HG02970 (cell line): ENCODE data around the gene ANO8.
"Not testable (repeated sequence)": the region's sequence is repeated elsewhere in the genome, so short reads cannot be mapped to it uniquely, and the experiment has no call there.

Experiments used
- ATAC-seq: cut with Tn5 transposase; IDR thresholded peaks from one replicate; pipeline ENCODE4 v1.9.1; 2021; ENCODE audit warnings: mild to moderate bottlenecking, moderate library complexity, moderate number of reproducible peaks; ENCODE audit not compliant: unreplicated experiment, low FRiP score

ANO8 gene

GRCh38 chr19:17334414-17335409 is at the start of gene ANO8:
TSS of gene ANO8 (minus strand) at chr19:17334855. CDS start at chr19:17334670, 185 bp downstream.
- peak; percentile 43 for ATAC-seq

DNA sequence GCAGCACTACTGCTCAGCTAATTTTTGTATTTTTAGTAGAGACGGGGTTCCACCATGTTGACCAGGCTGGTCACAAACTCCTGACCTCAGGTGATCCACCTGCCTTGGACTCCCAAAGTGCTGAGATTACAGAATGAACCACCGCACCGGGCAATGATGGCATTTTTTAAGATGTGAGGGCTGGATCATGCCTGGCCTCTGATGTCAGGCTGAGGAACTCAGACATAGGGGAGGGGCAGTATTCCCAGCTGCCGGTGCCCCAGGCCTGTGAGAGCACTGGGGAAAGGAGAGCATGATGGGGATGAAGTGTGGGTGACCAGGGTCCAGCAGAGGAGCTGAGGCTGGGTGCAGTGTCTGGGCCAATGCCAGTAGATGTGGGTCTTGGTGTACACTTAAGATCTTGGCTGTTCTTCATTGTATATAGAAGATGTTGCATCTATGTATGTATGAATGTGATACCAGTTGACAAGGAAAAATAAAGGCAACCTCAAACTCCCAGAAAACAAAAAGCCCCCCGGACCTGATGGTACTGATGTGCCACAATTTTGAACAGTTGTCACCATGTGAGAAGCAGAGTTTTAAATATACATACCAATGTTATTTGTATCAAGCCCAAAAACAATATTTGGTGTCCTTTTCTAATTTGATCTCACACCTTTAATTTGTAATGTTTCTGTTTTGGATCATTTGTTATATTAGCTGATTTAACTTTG is 45.9 kb upstream of the ANO8 start:
- ATAC-seq = no peak

- ATAC-seq = no peak
These were observed 44.6 kb upstream of the ANO8 start for GRCh38 chr19:17379221-17379631.

- ATAC-seq = no peak
These were observed 43.6 kb upstream of the ANO8 start for GRCh38 chr19:17378271-17378670.

- ATAC-seq = no peak
These were observed 42.4 kb upstream of the ANO8 start, which contains the start of gene PLVAP for GRCh38 chr19:17376935-17377600. TSS of gene PLVAP (minus strand) at chr19:17377342. CDS start at chr19:17377288, 54 bp downstream.

GRCh38 chr19:17370026-17370587 is 35.5 kb upstream of the ANO8 start:
- no peak for ATAC-seq

GRCh38 chr19:17365361-17365760 is 30.7 kb upstream of the ANO8 start:
- ATAC-seq = no peak

DNA sequence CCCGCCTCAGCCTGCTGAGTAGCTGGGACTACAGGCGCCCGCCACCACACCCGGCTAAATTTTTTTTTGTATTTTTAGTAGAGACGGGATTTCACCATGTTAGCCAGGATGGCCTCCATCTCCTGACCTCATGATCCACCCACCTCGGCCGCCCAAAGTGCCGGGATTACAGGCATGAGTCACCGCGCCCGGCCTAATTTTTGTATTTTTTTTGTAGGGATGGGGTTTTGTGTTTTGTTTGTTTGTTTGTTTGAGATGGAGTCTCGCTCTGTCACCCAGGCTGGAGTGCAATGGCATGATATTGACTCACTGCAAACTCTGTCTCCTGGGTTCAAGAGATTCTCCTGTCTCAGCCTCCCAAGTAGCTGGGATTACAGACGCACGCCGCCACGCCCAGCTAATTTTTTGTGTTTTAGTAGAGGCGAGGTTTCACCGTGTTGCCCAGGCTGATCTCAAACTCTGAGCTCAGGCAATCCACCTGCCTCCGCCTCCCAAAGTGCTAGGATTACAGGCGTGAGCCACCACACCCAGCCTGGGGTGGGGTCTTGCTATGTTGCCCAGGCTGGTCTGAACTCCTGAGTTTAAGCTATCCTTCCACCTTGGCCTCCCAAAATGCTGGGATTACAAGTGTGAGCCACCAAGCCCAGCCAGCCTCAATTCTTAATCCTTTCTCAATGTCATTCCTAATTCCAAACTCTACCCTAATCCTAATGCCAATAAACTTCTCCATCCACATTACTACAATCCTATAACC is 29.4 kb upstream of the ANO8 start:
- ATAC-seq = not testable (repeated sequence)

- no peak for ATAC-seq
These were observed 25.5 kb upstream of the ANO8 start for GRCh38 chr19:17359905-17360800.

GRCh38 chr19:17358395-17358794 is 23.7 kb upstream of the ANO8 start:
- no peak for ATAC-seq

- no peak for ATAC-seq
These were observed 23.1 kb upstream of the ANO8 start for GRCh38 chr19:17357724-17358123.

DNA sequence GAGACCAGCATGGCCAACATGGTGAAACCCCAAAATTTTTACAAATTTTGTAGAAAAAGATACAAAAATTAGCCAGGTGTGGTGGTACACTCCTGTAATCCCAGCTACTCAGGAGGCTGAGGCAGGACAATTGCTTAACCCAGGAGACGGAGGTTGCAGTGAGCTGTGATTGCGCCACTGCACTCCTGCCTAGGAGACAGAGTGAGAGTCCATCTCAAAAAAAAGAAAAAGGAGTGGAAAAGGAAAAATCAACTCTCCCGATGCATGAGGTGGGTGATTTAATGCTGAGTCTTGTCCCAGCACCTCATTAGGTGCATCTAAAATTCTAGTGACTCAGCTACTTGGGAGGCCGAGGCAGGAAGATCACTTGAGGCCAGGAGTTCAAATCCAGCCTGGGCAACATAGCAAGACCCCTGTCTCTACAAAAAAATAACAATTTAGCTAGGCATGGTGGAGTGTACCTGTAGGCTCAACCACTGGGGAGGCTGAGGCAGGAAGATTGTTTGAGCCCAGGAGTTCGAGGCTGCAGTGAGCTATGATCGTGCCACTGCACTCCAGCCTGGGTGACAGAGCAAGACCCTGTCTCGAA is 22.5 kb upstream of the ANO8 start:
- ATAC-seq = no peak

DNA sequence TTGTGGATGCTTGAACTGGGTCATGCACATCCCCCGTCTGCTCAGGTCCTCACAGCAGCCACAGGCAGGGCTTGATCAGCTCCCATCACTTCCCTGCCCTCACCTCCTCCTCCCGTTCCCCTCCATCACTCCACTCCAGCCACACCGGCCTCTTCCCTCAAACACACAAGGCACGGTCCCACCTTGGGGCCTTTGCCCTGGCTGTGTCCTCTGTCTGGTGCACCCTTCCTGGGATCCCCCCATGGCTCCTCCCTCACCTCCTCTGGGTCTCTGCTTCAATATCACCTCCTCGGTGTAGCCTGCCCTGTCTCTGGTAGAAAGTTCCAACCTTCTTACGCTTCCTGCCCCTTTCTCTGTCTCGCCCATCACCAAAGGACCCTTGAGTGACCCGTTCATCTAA is 18.7 kb upstream of the ANO8 start:
- ATAC-seq = no peak

GRCh38 chr19:17352608-17353280 is 18.1 kb upstream of the ANO8 start:
- no peak for ATAC-seq

DNA sequence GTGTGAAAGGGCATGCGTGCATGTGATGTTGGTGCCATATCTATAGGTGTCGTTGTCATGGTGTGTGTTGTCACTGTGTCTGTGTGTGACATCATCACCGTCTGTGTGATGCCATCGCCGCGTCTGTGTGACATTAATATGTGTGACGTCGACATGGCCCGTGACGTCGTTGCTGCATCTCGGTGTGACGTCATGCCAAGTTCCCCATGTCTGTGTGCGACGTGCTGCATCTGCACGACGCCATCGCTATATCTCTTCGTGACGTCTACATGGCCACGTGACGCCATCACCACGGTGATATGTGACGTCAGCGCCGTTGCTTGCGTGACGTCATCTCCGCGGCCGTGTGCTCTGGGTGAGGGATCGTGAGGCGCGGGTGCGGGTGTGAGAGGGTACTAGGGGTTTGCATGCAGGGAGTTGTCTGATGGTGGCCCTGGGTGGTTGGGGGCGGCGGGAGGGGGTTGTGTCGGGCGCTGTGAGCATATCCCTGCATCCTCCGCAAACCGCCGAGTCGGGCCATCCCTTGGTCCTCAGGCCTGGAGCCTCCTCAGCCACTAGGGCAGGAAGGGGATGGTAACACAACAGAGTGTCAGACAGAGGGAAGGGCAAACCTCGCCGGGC is 17.3 kb upstream of the ANO8 start:
- ATAC-seq = no peak

DNA sequence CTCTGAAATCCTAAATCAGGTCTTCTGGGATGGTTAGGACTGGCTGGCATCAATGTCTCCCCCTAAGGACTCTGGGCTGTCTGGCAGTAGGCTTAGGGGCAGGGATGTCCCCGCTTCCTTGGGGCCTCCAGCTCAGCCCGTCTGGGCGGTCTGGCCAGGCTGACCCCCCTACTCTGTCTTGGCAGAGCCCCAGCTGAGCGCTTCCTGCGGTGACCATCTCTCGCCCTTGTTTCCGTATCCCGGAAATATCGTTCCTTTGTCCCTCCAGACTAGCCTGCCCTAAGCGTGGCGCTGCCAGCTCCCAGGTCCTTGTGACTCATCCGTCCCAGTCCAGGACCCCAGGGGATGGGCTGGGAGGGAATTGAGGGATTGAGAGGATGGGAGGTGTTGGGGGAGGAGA is 14.0 kb upstream of the ANO8 start:
- no peak for ATAC-seq

DNA sequence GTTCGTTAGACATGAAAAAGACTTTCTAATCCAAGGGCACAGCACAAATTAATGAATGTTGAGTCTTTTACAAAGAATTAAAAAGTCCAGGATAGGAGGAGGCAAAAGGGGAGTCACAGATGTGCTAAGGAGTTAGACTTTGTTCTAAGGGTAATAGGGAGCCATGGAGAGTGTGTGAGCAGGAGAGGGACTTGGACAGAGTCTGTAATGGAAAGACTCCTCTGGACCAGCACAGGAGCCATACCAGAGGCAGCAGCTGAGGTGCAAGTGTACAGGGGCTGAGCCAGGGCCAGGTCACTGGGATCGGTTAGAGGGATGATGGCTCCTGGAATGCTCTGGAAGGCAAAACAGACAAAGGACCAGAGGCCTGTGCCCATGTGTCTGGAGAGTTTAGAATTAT is 13.2 kb upstream of the ANO8 start:
- ATAC-seq = no peak
